HG02884 (cell line): ENCODE results near the gene CCNJL.
"Not testable (repeated sequence)": the region's sequence is repeated elsewhere in the genome, so short reads cannot be mapped to it uniquely, and the experiment has no call there.

Source experiments
- ATAC-seq: cut with Tn5 transposase; IDR thresholded peaks from one replicate; pipeline ENCODE4 v1.9.1; 2021; ENCODE audit warnings: mild to moderate bottlenecking, moderate library complexity; ENCODE audit not compliant: unreplicated experiment

CCNJL gene

DNA sequence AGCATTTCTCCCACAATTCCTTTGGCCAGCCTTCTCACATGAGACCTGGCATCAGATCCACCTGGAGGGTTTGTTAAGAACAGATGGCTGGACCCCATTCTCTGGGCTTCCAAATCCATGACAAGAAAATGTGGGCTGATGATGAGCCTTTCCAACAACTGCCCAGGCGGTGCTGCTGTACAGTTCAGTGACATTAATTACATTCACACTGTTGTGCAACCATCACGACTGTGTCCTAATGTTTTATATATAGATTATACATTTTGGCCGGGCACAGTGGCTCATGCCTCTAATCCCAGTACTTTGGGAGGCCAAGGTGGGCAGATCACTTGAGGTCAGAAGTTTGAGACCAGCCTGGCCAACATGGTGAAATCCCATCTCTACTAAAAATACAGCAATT lies 22.4 kb upstream of the CCNJL start:
- ATAC-seq, result not testable (repeated sequence)

- ATAC-seq, result no peak
These were observed 21.4 kb upstream of the CCNJL start for GRCh38 chr5:160333721-160334120.

DNA sequence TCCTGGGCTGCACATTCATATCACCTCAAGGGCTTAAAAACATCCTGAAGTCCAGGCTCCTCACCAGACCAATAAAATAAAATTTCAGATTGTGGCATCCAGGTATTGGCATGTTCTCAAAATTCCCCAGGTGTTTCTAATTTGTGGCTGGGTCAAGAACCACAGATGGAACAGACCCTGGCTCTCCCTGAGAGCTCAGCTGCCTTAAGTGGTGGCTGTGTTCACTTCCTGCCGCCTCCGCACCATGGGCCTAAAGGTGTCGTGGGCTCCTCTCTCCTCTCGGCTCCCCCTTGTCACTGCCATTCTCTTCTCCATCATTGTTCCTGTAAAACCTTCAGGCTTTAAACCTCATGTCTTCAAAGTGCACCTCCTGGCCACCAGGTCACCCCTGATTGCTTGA lies 17.8 kb upstream of the CCNJL start:
- ATAC-seq, result no peak

GRCh38 chr5:160327818-160328217 lies 15.5 kb upstream of the CCNJL start:
- no peak for ATAC-seq

- no peak for ATAC-seq
These were observed 14.6 kb upstream of the CCNJL start for GRCh38 chr5:160326981-160327380.

DNA sequence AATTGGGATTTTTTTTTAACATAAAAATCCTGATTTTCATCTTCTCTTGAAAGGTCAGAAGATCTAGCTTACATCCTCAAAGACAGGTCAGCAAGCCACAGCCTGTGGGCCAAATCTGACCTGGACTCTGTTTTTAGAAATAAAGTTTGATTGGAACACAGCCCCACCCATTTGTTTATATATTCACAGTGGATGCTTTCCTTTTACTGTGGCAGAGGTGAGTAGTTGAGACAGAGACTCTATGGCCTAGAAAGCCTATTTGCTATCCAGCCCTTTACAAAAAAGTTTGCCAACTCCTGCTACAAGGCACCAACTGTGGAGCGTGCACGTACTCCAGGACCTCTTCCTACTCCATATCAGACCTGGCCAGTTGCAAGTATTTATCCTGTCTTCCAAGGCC lies 13.4 kb upstream of the CCNJL start:
- no peak for ATAC-seq

DNA sequence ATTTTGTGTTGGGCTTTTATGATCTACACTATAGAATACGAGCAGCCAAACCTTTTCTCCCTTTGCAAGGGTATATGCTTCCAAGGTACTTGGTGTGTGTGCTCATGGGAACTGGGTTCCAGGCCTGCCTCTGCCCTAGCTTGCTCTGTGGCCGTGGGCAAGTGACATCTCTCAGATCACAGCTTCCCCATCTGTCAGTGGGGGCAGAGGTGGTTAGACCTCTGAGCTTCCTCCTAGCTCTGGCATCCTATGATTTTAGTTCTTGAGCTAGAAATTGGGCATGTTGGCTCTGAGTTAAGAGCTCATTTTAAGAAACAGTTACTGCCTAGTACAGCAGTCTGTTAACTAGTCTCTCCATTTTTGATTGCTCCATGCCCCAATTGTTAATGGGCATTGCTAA lies 12.5 kb upstream of the CCNJL start:
- no peak for ATAC-seq

- no peak for ATAC-seq
These were observed 6.0 kb upstream of the CCNJL start for GRCh38 chr5:160318409-160318808.

GRCh38 chr5:160317434-160317833 lies 5.1 kb upstream of the CCNJL start:
- ATAC-seq, result no peak

GRCh38 chr5:160315968-160316367 lies 3.6 kb upstream of the CCNJL start:
- ATAC-seq, result no peak

DNA sequence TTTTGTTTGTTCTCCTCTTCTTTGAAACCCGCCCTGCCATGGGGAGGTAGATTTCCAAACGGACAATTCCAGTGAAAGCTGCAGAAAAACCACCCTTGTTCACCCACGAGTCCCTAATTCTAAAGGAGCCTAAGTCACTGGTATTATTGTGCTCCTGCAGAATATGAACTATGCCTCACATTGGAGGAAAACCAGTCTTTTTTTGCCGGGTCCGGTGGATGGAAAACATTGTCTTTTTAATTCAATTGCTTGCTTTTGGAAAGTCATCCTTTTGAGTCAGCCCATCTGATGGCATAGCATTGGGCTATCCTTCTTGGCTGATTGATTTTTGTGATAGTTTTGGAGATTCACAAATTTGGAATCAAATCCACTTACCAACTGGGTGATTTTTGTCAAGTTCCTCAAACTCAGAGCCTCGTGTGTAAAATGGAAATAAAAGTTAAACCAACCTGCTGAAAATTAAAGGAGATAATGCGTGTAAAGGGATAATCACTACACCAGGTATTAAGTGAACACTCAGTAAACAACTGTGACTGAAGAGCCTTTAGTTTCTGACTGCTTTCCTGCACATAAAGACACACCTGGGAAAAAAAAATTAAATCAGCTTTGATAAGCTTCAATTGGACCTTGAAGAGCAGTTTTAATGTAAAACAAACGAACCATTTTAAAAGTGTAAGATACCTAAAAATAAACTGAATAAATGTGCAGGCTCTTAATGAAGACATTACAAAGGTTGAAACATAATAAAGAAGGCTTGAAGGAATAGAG lies 780 bp upstream of the CCNJL start:
- no peak for ATAC-seq

DNA sequence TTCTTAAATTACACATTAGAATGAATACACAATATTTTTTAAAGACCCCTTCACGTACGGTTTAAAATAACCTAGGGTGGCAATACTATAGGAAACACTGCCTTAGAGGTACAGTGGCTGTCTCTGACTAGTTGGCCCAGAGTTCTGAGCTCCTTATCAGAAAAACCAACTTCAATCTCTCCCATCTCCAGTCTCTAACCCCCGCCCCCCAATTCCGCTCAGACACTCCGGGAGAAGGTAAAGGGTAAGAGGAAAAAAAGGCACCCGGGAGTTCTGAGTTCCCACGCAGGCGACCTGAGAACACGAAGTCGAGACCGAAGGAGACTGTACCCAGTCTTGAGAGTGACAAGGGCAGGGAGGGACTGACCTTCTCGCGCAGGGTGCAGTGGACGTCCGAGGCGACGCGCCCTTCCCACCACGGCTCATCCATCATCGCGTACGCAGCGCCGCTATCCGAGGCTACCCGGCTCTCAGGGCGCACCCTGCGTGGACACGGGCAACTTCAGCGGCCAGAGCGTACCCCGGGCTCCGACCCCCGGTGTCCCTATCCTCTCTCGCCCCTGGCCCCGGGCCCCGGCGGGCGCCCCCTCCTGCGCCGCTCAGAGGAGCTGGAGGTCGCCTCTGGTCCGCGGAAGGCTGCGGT lies 752 bp downstream of the CCNJL start:
- ATAC-seq, result no peak

DNA sequence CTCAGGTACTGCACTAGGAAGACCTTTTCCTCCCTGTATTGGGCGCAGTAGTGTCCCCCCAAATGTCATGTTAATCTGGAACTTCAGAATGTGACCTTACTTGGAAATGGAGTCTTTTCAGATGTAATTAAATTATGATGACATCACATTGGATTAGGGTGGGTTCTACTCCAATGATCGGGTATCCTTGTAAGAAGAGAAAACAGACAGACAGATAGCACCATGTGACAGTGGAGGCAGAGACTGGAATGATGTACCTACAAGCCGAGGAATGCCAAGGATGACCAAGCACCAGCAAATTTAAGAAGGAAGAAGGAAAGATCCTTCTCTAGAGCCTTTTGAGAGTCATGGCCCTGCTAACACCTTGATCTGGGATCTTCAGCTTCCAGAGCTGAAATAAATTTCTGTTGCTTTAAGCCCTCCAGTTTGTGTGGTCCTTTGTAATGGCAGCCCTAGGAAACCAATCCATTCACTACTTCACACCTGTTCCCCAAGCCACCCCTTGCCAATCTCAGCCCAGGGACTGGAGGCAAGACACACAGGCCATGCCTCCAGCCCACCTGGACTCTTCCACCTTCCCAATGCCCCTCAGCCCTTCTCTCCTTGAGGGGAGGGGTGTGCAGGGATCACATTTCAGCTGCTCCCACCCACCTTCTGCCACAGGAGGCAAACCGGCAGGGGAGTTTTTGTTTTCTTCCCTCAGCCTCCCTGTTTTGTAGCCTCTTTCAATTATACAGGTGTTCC lies 1.6 kb downstream of the CCNJL start:
- ATAC-seq, result no peak

DNA sequence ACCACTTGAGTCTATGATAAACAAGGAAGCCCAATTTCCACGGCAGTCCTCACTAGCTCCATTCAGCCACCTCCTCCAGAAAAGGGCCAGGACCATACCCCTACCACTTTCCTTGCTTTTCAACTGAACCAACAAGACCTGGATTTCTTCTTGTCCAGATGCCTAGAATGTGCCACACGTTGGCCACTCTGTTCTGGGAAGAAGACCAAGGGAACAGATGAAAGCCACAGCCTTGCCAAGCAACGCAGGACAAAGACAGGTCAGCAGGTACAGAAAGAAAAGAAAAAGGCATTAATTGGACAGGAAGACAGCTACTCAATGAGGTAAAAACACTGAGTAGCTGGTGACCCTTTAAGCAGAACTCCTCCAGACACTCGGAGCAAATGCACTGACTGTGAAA lies 2.2 kb downstream of the CCNJL start:
- no peak for ATAC-seq

- ATAC-seq, result no peak
These were observed 5.7 kb downstream of the CCNJL start for GRCh38 chr5:160306696-160307095.

GRCh38 chr5:160305319-160305718 lies 7.0 kb downstream of the CCNJL start:
- ATAC-seq, result no peak

GRCh38 chr5:160303690-160304089 lies 8.7 kb downstream of the CCNJL start:
- ATAC-seq, result no peak

DNA sequence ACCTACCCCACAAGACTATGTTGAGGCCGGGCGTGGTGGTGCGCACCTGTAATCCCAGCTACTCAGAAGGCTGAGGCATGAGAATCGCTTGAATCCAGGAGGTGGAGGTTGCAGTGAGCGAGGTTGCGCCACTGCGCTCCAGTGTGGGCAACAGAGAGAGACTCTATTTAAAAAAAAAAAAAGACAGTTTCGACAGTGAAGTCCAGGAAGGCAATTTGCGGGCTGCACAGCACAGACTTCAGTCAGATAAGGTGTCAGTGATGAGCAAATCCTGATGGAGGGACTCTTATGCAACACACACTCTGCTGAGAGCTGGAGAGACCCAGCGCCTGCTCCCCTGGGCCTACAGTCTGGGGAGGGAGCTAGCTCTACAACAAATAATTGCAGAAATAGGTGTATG lies 14.2 kb downstream of the CCNJL start:
- ATAC-seq, result no peak

DNA sequence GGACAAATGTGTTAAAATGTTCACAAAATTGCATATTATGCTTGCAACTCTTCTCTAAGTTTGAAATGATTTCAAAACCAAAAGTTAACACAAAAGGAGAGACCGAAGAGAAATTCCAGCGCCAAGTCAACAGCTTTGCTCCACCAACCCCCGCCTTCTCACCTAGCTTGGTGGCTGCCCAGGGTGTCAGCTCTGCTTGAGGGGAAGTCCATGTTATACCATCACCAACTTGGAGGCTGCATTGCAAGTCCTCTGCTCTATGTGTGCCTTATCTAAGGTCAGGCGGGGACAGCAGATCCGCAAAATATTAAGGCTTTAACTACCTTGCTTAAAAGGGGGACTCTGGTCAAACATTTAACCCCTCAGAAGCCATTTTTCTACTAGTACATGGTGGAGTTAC lies 14.6 kb downstream of the CCNJL start:
- ATAC-seq, result no peak

DNA sequence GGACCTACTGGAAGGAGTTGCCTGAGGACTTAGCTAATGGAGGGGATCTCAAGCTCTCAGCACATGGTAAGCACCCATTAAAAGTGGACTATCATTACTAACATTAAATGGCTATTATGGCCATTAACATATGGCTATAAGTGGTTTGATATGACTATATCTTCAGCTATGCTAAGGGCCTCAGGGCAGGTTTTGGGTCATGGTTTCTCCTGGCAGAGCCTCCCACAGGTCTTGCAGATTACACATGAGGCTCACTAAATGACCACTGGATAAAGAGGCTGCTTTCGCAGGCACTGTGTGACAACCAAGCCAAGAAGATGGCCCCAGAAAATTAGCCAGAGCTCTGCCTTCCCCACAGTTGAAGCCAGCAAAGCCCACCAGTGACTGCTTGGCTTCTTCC lies 15.4 kb downstream of the CCNJL start:
- ATAC-seq, result no peak

GRCh38 chr5:160296496-160296895 lies 15.9 kb downstream of the CCNJL start:
- no peak for ATAC-seq
